HG03469 (cell line): ENCODE results near the gene BORCS6.

ENCODE experiments used
- ATAC-seq: cut with Tn5 transposase; IDR thresholded peaks from one replicate; pipeline ENCODE4 v1.9.1; 2021; ENCODE audit warnings: mild to moderate bottlenecking, moderate library complexity, moderate number of reproducible peaks; ENCODE audit not compliant: unreplicated experiment

Gene BORCS6

DNA sequence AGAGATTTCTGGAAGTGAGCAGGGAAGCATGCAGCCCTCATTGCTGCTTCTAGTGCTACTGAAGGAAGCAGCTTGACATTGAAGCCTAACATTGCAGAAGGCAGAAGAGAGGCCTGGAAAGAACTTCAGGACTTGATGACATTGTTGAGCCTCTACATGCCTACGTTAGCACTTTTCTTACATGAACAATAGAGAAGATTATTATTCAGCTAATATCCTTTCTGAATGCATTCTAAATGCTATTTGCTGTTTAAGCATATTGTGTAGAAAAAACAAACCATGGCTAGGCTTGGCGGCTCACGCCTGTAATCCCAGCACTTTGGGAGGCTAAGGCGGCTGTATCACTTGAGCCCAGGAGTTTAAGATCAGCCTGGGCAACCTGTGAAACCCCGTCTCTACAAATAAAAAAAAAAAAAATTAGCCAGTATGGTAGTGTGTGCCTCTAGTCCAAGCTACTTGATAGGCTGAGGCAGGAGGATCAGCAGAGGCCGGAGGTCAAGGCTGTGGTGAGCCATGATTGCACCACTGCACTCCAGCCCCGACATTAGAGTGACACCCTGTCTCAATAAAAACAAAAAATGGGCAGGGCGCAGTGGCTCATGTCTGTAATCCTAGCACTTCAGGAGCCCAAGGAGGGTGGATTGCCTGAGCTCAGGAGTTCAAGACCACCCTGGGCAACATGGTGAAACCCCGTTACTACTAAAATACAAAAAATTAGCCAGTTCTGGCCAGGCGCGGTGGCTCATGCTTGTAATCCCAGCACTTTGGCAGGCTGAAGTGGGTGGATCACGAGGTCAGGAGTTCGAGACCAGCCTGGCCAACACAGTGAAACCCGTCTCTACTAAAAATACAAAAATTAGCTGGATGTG is 22.6 kb upstream of the BORCS6 start:
- ATAC-seq: no peak

GRCh38 chr17:8210761-8211458 is 20.9 kb upstream of the BORCS6 start:
- ATAC-seq: no peak

GRCh38 chr17:8209907-8210760 is 20.2 kb upstream of the BORCS6 start, which contains the start of gene AURKB:
AURKB (minus strand) TSS chr17:8210575; CDS start chr17:8210224, 351 bp downstream.
- peak; percentile 57 for ATAC-seq

DNA sequence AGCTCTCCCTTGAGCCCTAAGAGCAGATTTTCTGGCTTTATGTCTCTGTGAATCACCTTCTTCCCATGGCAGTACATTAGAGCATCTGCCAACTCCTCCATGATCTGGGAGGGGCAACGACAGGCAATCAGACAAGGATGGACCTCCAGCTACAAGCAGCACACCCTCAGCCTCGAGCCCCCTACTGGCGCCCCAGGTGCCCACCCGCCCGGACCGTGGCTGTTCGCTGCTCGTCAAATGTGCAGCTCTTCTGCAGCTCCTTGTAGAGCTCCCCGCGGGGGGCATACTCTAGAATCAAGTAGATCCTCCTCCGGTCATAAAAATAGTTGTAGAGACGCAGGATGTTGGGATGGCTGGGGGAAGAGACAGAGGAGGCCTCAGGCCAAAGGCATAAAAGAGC is 16.6 kb upstream of the BORCS6 start:
- ATAC-seq: no peak

GRCh38 chr17:8204761-8205555 is 15.0 kb upstream of the BORCS6 start:
- no peak for ATAC-seq

DNA sequence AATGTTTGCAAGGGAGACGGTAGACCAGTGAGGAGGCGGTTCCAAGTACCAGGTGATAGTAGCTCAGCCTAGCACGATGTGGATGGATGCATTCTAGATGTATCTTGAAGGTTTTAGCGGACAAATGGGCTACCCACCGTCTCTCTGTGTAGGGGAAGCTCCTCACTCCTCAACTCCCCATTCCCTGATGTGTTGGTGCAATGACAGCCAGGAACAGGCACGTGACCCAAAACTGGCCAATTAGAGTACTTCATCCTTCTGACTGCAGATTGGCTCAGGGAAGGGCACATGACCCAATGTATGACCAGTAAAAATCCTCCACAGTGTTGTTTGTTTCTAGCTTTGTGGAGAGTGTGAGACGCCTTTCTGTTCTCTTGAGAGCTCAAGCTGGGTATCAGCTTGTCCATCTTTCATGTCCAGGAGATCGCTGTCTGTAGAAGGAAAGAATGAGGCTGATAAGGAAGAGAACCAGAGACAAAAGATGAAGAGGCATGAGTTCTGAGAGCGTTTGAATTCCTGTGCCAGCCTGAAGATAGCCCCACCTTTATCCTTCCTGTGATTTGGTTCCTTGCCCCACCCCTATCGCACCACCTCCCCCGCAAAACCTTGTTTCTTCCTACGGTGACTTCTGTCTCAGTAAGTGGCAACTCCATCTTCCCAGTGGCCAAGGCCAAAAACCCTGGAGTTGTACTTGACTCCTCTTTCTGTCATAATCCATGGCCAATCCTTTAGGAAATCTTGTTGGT is 2.3 kb upstream of the BORCS6 start:
- ATAC-seq: no peak

- ATAC-seq: no peak
Observed at GRCh38 chr17:8190506-8190905, 526 bp upstream of the BORCS6 start.

DNA sequence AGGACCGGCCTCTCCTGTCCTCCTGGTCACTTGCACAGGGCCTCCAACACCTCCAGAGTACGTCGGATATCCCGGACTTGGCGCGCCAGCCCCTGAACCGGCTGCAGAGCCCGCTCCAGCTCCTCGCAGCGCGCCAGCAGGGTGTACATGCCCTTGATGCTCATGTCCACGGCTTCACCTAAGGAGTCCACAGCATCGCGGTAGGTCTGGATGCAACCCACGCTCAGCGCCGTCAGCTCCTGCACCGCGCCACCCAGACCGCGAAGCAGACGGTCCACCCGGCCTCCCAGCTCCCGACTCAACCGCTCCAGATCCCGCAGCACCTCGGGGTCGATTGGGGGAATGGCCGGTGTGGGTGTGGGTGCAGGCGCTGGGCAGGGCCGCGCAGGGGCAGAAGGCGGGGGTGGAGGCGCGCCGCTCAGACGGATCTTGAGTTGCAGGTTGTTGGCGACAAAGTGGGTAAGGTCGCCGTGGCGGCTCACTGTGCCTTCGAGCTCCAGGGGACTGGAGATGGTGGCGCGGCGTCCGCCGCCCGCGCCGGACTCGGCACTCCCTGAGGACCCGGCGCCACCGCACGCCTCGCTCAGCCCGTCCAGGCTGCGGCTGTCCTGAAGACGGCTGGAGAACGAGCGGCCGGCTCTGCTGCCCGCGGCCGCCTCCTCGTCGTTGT is 804 bp downstream of the BORCS6 start:
- no peak for ATAC-seq

DNA sequence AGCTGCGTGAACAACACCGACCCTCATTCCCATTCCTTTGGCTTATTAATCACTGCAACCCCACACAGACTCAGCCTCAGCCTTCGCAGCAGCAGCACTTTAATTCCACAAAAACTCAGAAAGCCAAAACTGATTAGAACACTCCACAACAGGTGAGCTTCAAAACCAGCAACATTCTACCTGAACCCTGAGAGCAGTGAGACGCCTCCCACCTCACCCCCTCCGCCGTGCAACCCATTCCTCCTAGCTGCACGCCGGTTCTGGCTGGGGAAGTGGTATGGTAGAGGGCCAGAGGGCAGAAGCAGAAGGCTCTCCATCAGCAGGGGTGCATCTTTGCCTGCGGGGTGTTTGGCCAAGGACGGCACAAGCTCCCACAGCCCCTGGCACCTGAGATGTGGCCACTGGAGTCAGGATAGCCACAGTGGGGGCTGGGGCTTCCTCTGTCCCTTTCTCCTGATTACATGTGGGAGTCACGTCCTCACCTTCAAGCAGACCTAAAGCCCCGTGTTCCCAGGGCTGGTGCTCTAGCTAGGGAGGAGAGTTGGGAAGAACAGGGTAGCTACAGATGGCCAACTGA is 1.6 kb downstream of the BORCS6 start:
- ATAC-seq: no peak

DNA sequence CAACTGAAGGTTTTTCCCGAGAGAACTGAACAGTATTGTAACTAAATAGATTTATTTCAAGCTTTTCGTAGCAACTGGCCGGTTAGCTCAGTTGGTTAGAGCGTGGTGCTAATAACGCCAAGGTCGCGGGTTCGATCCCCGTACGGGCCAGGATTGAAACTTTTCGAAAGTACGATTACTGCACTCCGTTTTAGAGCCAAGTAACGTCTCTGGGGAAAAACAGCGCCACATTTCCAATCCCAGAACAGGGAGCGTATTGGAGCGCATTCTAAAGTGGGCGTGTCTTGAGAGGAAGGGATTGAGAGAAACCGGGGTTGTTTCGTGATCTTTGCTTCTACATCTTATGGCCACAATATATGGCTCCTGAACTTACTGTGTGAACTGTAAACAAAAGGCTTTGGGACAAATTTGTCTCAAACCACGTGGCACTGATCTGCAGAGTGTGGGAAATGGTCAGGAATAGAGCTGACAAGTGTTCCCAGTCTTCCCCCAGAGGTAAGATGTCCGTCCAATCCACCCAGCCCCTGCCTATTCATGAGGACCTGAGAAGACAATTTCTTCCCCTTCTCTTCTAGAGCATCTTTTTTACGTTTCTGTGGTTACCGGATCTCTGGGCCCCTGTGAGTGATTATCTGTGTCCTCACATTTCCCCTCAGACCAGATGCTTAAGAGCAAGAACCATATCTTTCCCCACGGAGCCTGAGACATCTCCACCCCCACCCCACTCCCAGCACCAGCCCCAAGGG is 2.3 kb downstream of the BORCS6 start:
- ATAC-seq: no peak

GRCh38 chr17:8186787-8187516 is 3.0 kb downstream of the BORCS6 start:
- ATAC-seq: no peak

GRCh38 chr17:8186446-8186786 is 3.6 kb downstream of the BORCS6 start:
- ATAC-seq: no peak

DNA sequence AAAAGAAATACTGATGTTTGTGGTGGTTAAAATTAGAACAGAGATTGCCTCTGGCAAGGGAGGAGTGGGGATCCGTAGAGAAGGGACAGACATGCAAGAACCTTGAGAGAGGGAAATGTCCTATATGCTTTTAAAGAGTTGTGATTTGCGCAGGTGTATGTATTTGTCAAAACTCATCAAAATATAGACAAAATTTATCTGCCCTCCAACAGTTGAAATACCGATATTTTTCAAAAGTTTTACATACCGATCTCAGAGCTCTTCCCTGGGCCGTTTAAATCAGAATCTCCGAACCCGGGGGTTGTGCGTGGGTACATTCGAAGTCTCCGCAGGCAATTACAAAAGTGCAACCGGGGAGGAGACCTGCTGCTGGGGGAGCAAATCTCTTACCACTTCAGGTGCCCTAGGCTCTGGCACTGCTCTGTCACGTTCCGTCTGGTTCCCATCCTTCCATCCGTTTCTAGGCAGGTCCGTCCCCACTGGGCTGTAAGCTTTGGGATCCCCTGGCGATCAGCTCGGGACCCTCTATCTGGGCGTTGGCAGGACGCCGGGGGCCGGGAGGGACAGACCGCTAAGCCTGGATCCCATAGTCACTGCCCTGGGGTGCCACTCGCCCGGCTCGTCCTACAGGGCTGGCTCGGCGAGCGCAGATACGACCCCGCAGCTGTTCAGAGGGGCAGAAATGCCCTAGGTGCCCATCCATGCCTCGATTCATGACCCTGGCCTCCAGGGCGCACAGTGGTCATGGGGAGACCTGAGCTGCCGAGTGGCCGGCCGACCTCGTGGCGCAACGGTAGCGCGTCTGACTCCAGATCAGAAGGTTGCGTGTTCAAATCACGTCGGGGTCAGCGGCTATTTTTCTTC is 4.2 kb downstream of the BORCS6 start:
- no peak for ATAC-seq

GRCh38 chr17:8176998-8177731 is 12.8 kb downstream of the BORCS6 start:
- ATAC-seq: no peak

DNA sequence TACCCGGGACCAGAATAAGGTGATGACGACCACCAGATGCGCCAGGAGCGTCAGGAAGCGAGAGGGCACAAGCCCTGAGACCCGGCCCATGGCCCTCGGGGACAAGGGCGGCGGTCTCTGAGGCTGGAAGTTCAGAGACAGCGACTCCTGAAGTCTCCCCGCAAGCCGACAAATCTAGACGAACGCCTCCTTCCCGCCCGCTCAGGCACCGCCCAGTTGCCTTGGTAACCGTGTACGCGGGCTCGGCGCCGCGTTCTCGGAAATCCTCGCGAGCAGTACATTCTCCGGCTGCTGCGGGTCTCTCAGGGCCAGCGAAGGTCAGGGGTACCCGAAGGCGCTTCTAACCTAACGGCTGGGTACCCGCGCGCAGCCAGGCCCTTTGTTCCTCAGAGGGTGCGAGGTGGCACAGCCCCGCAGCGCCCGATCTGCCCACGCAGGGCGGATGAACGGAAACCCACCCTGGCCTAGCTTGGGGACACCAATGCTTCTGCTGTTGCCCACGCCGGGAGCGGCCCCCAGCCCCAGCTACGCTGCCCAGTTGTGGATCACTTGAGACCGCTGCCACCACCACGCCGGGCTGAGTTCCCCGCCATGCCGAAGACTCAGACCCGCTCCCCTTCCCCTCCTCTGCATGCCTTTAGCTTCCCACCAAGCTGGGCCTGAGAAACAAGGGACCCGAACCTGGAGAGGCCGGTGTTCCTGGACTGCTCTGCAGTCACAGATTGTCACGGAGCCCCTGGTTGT is 13.6 kb downstream of the BORCS6 start, which contains the start of gene TMEM107:
Gene TMEM107 (minus strand): TSS at position 184 of the 744 bp plus-strand sequence. CDS start 94 bp downstream, at position 90.
- no peak for ATAC-seq
